Stromal cell of bone marrow (primary cell): ENCODE data around the gene SNX30.

Source experiments
- DNase-seq: peaks from one replicate; pipeline ENCODE4 v3.0.0-alpha.2; 2012; ENCODE audit warnings: low read depth

The SNX30 gene

DNA sequence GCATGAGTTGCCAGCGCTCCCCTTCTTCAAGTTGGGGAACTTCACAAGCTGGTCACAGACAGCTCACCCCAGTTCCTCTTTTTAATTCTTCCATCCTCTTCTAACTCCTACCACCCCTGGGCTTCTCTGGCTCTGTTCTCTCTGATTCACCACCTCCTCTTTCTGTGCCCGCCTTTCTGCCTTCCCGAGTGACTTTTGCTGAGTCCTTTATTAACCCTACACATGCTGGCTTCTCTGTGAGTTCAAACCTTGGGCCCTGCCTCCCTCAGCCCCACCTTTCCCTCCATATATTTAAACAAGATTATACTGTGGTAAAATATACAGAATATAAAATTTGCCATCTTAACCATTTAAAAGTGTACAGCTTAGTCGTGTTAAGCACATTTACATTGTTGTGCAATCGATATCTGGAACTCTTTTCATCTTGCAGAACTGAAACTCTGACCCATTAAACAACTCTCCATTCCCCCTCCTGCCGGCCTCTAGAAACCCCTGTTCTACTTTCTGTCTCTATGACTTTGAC, 108.1 kb downstream of the SNX30 start:
- no peak for DNase-seq

DNA sequence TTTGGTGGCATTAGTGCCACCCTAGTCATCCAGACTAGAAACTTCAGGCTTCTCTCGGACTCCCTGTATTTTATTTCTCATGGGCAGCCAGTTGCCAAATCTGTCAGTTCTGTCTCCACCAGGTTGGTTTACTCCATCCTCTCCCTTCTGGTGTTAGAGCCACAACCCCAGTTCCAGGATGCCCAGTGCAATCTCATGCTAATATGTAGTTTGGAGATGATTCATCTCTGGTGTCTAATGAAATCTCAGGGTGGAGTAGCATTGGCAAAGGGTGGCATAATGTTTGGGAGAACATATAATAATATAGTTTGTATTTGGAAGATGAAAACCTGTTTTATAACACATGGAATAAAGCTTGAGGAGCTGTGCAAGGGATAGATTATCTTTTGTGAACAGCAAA, 109.9 kb downstream of the SNX30 start:
- DNase-seq: no peak

DNA sequence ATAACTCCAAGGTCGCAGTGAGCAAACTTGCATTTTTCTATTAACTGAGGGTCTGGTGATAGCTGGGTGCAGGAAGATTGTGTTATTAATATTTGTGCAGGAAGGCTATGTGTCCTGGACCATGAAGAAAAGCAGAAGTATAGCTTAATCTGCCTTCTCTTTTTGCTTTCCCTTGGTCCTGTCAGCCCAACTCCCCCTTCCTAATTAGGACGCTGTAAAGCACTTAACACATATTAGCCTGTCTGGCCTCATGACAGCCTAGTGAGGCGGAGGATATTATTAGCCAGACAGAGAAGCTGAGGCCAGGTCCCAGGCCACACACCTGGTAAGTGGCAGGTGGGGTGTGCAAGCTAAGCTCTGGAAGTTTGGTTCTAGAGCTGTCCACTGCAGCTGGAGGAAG, 110.6 kb downstream of the SNX30 start:
- no peak for DNase-seq

DNA sequence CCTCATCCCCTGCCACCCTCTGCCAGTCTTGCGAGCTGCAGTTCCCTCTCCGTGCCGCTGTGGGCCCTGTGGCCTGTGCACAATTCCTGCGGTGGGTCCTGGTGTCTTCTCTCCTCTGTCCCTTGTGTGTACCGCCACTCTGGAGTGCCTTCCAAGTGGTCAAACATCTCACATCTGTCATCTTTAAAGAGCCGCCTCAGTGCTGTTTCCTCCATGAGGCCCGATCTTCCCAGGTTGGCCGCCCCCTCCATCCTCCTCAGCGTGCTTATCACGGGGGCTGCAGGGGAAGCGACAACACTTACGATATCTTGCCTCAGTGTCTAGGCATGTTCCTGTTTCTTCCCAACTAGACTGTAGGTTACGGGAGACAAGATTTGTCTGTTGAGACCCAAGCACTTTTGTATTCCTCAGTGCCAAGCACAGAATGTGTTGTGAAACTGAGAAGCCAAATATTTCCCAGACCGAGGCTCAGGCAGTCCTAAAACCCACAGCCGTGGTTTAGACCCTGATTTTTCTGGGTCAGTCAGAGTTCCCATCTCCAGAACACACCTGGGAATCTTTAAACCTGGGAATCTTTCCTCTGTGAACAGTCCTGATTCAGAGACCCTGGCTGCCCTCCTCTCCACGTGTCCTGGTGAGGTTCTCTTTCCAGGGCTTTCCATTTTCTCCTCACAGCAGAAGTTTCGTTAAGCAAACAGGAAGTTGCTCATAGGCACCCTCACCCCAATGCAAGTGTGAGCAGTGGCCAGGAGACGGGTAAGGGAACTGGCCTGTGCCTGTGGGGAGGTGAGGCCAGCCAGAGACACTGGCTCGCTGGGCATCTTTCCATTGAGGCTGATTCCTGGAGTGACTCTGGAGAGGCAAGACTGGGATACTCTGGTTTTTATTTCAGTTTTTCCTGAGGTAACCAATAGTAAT, 111.3 kb downstream of the SNX30 start:
- DNase-seq: no peak

DNA sequence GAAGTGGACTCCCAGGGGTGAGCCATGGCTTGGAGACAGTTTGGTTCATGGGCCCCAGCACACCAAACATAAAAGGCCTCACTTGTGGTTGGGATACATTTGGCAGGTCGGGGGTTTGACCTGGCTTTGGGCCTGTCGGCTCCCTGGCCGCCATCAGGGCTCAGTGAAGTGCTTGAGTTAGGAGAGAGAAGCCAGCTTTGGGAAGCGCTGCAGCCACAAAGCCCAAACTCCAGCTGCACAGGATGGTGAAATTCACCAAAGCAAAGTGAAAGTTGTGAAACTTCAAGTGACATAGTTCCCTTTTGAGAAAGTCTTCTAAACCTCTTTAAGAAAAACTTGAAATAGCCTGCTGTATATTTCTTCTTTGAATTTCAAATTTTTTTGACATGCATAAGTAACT, 112.7 kb downstream of the SNX30 start:
- peak; percentile 33 for DNase-seq

DNA sequence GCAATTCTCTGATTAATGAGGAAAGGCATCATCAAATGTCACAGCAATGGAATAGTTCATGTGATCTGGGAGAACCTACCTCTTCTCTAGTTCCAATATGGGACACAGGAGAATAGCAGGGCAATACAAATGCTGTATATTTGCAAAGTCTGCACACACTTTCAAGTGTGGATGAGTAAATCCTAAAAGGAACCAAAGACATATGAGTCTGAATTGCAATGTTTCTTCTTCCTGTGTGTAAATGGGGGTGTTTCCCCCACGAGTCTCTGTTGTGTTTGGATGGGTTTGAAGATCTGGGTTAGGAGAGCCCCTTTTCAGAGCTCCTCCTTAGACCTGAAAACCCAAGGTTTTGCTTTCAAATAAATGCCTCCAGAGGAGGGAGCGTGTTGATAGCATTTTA, 113.2 kb downstream of the SNX30 start:
- DNase-seq: no peak

DNA sequence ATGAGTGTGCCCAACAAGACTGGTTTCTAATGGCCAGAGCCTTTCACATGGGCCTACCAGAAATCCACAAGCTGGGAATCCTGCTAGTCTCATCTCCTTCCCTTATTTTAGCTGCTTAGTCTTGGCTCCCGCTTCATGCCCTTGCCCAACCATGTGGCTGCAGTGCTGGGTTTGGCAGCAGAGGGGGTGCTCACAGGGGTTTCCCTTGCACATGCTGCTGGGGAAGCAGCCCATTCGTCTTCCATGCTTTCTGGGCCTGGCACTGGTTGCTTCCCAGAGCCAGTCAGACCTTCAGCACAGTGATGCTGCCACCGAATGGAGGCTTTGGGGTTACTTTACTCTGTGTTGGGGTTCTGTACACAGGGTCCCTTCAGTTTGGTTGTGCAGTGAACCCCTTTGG, 113.8 kb downstream of the SNX30 start:
- DNase-seq: no peak

DNA sequence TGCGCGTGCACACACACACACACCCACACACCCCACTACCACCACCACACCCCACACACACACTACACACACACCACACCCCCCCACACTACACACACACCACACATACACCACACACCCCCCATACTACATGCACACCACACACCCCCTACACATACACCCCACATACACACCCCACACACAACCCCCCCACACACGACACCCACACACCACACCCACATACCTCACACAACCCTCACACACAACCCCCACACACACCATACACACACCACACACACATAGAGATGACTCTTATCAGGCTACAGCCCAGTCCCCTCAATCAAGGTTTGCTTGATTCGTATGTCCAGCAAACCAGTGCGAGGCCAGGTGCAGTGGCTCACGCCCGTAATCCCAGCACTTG, 114.4 kb downstream of the SNX30 start:
- no peak for DNase-seq

DNA sequence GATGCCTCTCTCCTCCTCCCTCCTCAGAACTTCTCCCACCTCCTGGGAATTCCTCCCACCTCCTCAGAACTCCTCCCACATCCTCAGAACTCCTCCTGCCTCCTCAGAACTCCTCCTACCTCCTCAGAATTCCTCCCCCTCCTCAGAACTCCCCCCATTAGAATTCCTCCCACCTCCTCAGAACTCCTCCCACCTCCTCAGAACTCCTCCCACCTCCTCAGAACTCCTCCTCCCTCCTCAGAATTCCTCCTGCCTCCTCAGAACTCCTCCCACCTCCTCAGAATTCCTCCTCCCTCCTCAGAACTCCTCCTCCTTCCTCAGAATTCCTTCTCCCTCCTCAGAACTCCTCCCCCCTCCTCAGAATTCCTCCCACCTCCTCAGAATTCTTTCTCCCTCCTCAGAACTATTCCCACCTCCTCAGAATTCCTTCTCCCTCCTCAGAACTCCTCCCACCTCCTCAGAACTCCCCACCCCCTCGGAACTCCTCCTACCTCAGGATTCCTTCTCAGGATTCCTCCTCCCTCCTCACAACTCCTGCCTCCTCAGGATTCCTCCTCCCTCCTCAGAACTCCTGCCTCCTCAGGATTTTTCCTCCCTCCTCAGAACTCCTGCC, 116.2 kb downstream of the SNX30 start:
- peak; percentile 58 for DNase-seq

DNA sequence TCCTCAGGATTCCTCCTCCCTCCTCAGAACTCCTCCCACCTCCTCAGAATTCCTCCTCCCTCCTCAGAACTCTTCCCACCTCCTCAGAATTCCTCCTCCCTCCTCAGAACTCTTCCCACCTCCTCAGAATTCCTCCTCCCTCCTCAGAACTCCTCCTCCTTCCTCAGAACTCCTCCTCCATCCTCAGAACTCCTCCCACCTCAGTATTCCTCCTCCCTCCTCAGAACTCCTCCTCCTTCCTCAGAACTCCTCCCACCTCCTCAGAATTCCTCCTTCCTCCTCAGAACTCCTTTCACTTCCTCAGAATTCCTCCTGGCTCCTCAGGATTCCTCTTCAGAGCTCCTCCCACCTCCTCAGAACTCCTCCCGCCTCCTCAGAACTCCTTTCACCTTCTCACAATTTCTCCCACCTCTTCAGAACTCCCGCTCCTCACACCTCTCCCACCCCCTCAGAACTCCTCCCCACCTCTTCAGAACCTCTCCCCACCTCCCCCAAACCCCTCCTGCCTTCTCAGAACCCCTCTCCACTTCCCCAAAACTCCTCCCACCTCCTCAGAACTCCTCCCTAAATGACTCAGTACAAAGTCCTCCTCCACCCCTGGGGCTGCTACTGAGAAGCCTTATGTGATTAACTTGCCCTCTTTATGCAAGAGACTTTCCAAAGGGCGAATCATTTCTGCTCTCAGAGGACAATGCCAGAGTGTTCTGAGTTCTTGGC, 116.9 kb downstream of the SNX30 start:
- DNase-seq: peak; percentile 89

DNA sequence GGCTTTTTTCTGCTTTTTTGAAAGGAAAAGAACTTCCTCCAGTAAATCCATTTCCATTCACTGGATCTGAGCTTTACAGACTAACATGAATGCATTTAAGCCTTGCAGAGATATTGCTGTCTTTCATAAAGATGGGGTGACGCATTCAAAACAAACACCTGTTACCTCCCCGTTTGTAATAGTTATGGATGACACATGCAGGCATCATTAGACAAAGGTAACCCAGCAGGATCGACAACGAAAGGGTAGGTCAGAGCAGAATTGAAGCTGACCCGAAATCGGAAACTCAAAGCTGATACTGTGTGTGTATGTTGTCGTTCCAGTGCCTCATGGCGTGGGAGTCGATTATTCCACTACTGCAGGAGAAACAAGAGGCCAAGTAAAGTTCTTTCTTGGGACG, 117.9 kb downstream of the SNX30 start:
- DNase-seq: no peak

DNA sequence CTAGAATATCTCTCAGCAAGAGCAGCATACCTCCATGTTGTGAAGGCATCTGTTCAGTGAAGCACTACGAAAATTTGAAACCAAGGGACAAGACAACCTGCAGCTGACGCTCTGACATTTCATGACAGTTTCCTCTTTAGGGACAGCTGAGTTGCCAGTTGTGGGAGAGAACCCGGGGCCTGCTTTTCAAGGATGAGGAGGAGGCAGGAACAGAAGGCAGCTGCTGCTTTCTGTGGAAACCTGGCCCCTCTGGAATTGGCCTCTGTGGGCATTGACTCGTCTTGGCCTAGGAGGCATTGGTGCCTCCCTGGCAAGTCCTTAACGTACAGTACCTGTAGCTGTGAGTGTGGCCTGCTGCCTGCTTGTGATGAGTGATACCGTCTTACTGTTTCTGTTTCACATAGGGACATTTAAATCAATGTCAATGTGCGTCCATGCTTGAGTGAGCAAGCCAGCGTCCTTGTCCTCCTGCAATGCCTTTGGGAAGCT, 118.5 kb downstream of the SNX30 start:
- DNase-seq: no peak

DNA sequence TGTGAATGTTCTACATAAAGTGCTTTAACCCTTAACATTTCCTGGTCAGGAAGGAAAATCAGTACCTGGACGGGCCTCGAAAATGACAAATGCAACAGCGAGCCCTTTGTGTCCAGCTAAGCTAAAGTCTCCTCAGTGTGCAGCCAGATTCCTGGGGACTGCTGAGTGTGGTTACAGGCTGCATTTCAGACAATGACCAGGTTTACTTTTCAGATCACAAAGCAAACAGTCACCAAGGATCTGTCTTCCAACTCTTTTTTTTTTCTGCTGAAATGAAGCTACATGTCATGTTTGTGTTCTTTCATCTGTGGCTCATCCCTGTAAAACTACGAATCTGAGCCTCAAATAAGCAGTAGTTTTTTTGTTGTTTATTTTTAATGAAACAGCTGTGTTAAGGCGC, 119.4 kb downstream of the SNX30 start:
- DNase-seq: no peak

DNA sequence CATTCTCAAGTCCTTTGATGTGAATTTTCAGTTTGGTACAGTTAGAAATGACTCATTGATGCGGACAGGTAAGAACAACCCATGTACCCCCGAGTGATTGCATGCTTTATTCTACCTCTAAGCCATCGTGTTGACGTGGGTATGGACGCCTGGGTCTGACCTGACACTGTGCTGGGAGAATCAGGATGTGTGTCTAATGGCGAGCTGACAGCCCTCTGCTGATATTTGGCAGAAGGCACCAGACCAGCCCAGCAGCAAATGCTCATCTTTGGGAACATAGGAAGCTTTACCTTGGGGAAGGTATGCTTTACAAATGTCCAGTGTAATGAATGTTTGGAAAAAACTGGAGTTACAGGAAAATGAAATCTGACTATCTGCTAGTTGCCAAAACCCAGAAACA, 120.0 kb downstream of the SNX30 start:
- no peak for DNase-seq

DNA sequence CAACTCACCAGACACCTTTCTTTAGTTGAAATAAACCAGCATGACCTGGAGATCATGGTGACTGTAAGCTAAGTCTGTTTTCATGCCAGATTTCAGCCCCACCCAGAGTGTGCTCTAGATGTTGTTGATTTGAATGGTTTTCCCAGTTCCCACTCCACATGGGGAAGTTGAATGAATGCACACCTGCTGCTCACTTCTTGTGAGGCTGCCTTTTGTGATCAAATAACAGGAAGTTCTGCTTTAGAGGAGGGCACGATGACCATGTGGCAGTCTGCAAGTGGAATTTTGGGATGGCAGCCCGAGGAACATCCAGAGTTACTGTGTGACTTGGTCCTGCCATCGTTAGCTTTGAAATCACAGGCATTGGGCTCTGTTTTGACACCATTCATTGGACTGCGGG, 121.5 kb downstream of the SNX30 start:
- DNase-seq: no peak

DNA sequence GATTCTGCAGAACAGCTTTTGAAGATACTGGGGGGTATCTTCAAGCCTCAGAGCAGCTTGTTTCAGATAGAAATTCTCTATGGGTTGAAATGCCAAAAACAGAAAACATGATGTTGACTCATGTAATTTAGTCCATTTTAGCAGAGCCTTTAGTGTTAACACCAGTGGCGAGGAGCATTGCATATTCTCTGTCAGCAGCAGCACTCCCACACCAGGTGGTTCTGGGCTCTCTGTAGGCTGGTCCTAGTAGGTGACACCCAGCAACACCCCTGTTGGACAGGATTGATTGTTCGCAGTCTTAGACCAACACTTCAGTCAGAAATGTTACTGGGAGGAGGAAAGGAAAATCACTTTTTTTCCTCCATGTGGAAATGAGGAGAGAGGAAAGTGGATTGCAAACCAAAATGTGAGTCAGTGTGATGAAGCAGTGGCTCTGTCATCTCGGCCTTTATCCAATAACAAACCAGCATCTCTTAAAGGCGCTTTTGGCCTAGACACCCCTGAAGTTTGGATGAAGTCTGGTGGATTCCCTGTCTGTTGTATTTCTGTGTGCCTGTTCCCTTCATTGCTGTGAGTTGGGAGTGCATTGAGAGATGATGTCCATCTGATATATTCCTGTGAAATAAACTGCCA, 123.3 kb downstream of the SNX30 start:
- no peak for DNase-seq

DNA sequence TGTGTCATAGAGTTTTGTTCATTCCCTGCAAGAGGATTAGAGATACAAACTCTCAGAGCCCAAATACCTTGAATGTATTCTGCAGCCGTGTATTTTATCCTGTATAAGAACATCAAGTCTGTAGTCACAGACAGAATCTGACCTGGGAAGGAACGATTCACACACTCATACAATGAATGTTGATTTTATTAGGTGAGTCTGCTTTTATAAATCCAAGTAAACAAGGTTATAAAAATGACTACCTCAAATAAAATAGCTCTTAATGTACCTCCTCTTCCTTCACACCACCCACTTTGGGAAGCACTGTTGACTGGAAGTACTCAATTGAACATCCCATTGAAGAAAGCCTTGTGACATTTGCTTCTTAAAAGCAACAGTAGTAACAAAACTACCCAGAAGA, 128.2 kb downstream of the SNX30 start:
- DNase-seq: no peak

DNA sequence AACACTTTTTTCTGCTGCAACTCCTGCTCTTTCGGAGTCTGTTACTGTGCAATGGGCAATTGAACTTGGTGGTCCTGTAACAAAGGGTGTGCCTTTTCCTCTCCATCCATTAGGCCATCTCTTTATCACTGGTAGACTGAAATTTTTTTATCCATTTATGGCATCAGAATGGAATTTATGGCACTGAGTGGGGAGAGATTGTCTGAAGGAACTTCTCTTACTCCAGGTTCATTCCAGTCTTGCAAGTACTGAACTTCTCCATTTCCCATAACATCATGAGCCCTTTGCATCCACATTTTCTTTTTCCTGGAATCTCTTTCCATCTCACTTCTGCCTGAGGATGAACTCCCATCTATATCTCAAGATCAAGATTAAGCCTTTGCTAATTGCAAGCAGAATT, 130.1 kb downstream of the SNX30 start:
- DNase-seq: no peak

DNA sequence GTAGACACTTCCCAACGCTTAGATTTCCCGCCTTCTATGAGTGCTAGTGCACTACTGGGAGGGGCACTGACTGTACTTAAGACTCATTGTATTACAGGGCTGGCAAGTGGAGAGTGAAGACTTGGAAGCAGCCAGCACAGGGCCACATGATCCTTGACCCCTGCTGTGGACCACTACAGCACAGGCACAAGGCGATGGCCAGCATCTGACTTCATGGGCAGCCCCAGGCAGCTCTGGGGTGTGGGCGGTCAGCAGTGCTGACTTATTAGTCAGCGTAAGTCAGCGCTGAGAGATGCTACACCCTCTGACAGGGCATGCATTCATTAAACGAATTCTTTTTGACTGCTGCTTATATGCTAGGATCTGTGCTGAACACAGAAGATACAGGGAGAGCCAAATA, 130.8 kb downstream of the SNX30 start:
- DNase-seq: no peak

DNA sequence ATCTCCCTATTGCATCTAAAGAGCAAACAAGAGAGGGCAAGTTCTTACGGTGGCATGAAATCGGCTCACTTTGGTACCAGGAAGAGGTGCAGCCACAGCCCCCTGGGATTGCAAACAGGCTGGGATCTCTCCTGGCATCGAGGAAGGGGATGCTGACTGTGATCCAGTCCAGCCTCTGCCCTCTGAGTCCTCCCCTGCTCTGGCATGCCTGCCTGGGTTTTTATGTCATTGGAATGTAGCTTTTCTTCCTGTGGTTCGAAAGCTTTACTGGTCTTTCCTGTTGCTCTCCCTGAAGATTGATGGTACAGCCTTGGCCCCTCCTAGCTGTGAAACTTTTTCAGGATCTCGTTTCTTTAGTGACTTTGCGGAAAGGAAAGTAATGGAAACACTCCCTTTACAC, 133.5 kb downstream of the SNX30 start:
- DNase-seq: no peak

DNA sequence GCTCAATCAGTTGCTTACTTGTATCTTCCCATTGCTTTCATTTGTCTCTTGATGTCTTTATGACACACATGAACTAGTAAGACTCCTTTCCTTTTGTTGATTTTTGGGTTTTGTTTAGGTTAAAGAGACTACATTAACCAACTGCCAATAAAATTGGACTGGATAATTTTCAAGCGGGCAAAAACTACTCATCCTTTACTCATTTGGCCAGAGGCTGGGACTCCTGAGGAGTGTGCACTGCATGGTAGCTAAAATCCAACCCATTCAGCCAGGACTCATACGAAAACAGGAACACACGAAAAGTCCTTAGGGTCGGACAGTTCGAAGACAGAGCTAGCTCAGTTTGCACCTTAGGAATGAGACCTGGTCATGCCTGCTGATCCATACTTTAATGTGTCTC, 134.2 kb downstream of the SNX30 start:
- no peak for DNase-seq

DNA sequence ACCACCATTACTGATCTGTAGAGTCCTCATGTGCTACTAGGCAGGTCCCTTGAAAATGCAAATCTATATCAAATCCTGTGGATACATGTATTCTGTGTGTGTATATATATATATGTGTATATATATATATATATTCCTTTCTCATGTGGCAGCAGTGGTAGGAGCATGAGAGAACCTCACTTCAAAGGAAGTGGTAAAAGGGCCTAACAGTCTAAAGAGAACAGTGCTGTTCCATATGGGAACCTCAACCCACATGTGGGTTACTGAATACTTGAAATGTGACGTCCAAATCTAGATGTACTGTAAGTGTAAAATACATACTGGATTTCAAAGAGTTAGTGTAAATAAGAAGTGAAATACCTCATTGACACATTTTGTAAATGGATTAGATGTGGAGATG, 134.8 kb downstream of the SNX30 start:
- DNase-seq: no peak
